MM.1S (cell line): ENCODE results near the gene PTPRG.
A peak's percentile ranks its signal among the peaks of the same experiment; 100 is the strongest.

Experiments
- DNase-seq: peaks from one replicate; pipeline ENCODE4 v3.0.0-alpha.2; 2015
- H2AFZ ChIP-seq: fragments of 300-600 bp; sonication (generic); 2 replicates; pipeline ENCODE4 v1.6.0; 2016; ENCODE audit warnings: antibody characterized with exemption, low read length
- H3F3A ChIP-seq: fragments of 300-600 bp; sonication (generic); 2 replicates; pipeline ENCODE4 v1.6.1; 2016; ENCODE audit warnings: mild to moderate bottlenecking, antibody characterized with exemption, low read length, moderate library complexity, mixed read lengths; ENCODE audit not compliant: insufficient read depth
- H3K27ac ChIP-seq: fragments of 300-600 bp; sonication (generic); 2 replicates; pipeline ENCODE4 v1.5.1; 2016; ENCODE audit warnings: mild to moderate bottlenecking, low read length
- H3K27me3 ChIP-seq: fragments of 300-600 bp; sonication (generic); replicated peaks from 2 replicates; pipeline ENCODE4 v1.6.0; 2016; ENCODE audit warnings: low read length; ENCODE audit not compliant: insufficient read depth
- H3K36me3 ChIP-seq: fragments of 300-600 bp; sonication (generic); replicated peaks from 2 replicates; pipeline ENCODE4 v1.6.1; 2016; ENCODE audit warnings: mild to moderate bottlenecking, low read length, mixed read lengths; ENCODE audit not compliant: insufficient read depth
- H3K4me1 ChIP-seq: fragments of 300-600 bp; sonication (generic); 2 replicates; pipeline ENCODE4 v1.6.1; 2016; ENCODE audit warnings: low read length, mixed read lengths
- H3K4me2 ChIP-seq: fragments of 300-600 bp; sonication (generic); 2 replicates; pipeline ENCODE4 v1.6.0; 2016; ENCODE audit warnings: low read depth, low read length
- H3K4me3 ChIP-seq: fragments of 300-600 bp; sonication (generic); 2 replicates; pipeline ENCODE4 v1.5.1; 2016; ENCODE audit warnings: low read length, mixed read lengths
- H3K79me2 ChIP-seq: fragments of 300-600 bp; sonication (generic); 2 replicates; pipeline ENCODE4 v1.6.1; 2016; ENCODE audit warnings: mixed run types, low read length, mixed read lengths
- H3K9ac ChIP-seq: fragments of 300-600 bp; sonication (generic); 2 replicates; pipeline ENCODE4 v1.6.1; 2016; ENCODE audit warnings: low read length, mixed read lengths
- H3K9me2 ChIP-seq: fragments of 300-600 bp; sonication (generic); replicated peaks from 2 replicates; pipeline ENCODE4 v1.6.1; 2016; ENCODE audit warnings: mild to moderate bottlenecking, low read length, mixed read lengths; ENCODE audit not compliant: insufficient read depth
- H3K9me3 ChIP-seq: fragments of 300-600 bp; sonication (generic); replicated peaks from 2 replicates; pipeline ENCODE4 v1.6.1; 2016; ENCODE audit warnings: mild to moderate bottlenecking, low read length, mixed read lengths; ENCODE audit not compliant: insufficient read depth
- H4K20me1 ChIP-seq: fragments of 300-600 bp; sonication (generic); 2 replicates; pipeline ENCODE4 v1.6.1; 2016; ENCODE audit warnings: mild to moderate bottlenecking, low read length, moderate library complexity, mixed read lengths; ENCODE audit not compliant: insufficient read depth
- CTCF ChIP-seq: fragments of 300-600 bp; sonication (generic); IDR thresholded peaks from 2 replicates; pipeline ENCODE4 v1.5.1; 2016; ENCODE audit warnings: antibody characterized with exemption, low read length, mixed read lengths
- EZH2 ChIP-seq: fragments of 300-600 bp; sonication (generic); optimal IDR thresholded peaks from 2 replicates; pipeline ENCODE3; 2017; ENCODE audit warnings: low read depth, mild to moderate bottlenecking, antibody characterized with exemption, low read length, mixed read lengths
- EZH2phosphoT487 ChIP-seq: fragments of 300-600 bp; sonication (generic); IDR thresholded peaks from 2 replicates; pipeline ENCODE4 v1.6.1; 2018; ENCODE audit warnings: antibody characterized with exemption, low read length

The PTPRG gene

GRCh38 chr3:61866153-61866542 is 304.8 kb downstream of the PTPRG start:
- no peaks in the 10 kb centered on the region for H3K27me3 ChIP-seq
- no peaks in the 10 kb centered on the region for H3F3A ChIP-seq
- H3K4me1 ChIP-seq: peaks cover 3% of the 10 kb centered on the region; the same call in 1 of the 2 replicates
- no peaks in the 10 kb centered on the region for H3K9me2 ChIP-seq
- no peak overlapping the region for H3K4me2 ChIP-seq
- peaks cover 4% of the 10 kb centered on the region; the same call in 1 of the 2 replicates for H3K79me2 ChIP-seq
- H3K9me3 ChIP-seq: no peaks in the 10 kb centered on the region
- no peaks in the 10 kb centered on the region for H3K36me3 ChIP-seq
- no peak overlapping the region for H3K27ac ChIP-seq
- no peak for TF ChIP-seq CTCF
- H3K9ac ChIP-seq: no peak overlapping the region
- DNase-seq: no peak
- H2AFZ ChIP-seq: no peak overlapping the region
- H4K20me1 ChIP-seq: no peaks in the 10 kb centered on the region
- no peak overlapping the region for H3K4me3 ChIP-seq

DNA sequence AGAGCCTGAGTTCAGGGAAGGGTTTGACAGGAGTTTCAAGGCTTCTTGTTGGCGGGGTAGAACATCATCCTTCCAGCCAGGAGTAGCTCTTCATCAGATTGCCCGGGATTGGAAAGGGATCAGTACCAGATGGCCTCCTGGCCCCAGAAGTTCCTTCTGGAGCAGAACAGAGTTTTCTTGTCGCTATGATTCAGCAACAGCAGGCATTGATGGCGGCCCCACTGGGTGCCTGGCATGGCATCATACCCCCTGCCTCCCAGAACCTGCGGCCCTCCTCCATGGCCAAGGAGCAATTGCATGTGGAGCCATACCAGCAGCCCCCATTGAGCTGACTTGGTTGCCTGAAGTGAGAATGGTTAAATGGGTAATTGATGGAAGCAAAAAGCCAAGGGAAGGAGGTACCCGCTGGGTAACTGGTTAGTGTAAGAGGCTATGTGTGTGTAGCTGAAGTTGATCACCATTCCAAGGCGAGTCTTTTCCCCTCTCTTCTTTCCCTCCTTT is 305.6 kb downstream of the PTPRG start:
- Histone ChIP-seq H4K20me1 (no peaks in the 10 kb centered on the region), H3K79me2 (peaks cover 4% of the 10 kb centered on the region; the same call in 1 of the 2 replicates)

GRCh38 chr3:61868499-61868898 is 307.1 kb downstream of the PTPRG start:
- Histone ChIP-seq H3K36me3 (no peaks in the 10 kb centered on the region), H3K9ac (no peak overlapping the region), H3K79me2 (peaks cover 4% of the 10 kb centered on the region), H3K27ac (no peak overlapping the region), H3K4me1 (peaks cover 3% of the 10 kb centered on the region; the same call in 1 of the 2 replicates), H3K4me2 (no peak overlapping the region), H3K27me3 (no peaks in the 10 kb centered on the region), H2AFZ (no peak overlapping the region), H3K9me2 (no peaks in the 10 kb centered on the region), H4K20me1 (no peaks in the 10 kb centered on the region), H3K9me3 (no peaks in the 10 kb centered on the region), H3K4me3 (no peak overlapping the region), H3F3A (no peaks in the 10 kb centered on the region)
- DNase-seq: peak; percentile 30
- TF ChIP-seq EZH2: no peak
- TF ChIP-seq EZH2phosphoT487: no peak
- no peak for TF ChIP-seq CTCF

More for the DNA sequence above, 305.6 kb downstream of the PTPRG start:
- H3K27ac ChIP-seq: no peak overlapping the region
- H3K4me2 ChIP-seq: no peak overlapping the region
- no peak for DNase-seq
- H3K4me1 ChIP-seq: peaks cover 3% of the 10 kb centered on the region; the same call in 1 of the 2 replicates
- H3K4me3 ChIP-seq: no peak overlapping the region
- no peak overlapping the region for H3K9ac ChIP-seq
- TF ChIP-seq EZH2phosphoT487 (no peak), CTCF (no peak), EZH2 (no peak)
- H3K36me3 ChIP-seq: no peaks in the 10 kb centered on the region
- no peaks in the 10 kb centered on the region for H3F3A ChIP-seq
- no peaks in the 10 kb centered on the region for H3K9me3 ChIP-seq
- H3K27me3 ChIP-seq: no peaks in the 10 kb centered on the region
- H3K9me2 ChIP-seq: no peaks in the 10 kb centered on the region
- no peak overlapping the region for H2AFZ ChIP-seq

DNA sequence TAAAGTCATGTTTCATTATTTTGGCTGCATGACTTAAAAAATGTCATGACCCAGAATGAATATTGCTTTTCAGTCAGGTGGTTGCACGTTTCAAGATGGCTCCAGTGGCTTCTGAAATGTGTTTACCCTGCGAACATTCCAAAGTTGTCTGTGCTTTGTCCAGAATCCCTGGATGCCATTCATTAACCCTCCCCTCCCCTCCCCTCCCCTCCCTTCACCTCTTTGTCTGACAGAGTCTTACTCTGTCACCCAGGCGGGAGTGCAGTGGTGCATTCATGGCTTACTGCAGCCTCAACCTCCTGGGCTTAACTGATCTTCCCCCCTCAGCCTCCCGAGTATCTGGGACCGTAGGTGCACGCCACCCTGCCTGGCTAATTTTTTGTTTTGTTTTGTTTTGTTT is 308.0 kb downstream of the PTPRG start:
- peaks cover 12% of the 10 kb centered on the region for H3K79me2 ChIP-seq
- no peak overlapping the region for H2AFZ ChIP-seq
- no peaks in the 10 kb centered on the region for H3K9me3 ChIP-seq
- H3F3A ChIP-seq: no peaks in the 10 kb centered on the region
- H3K4me1 ChIP-seq: peaks cover 8% of the 10 kb centered on the region
- H3K36me3 ChIP-seq: no peaks in the 10 kb centered on the region
- H3K4me2 ChIP-seq: no peak overlapping the region
- H3K4me3 ChIP-seq: no peak overlapping the region
- H3K27me3 ChIP-seq: no peaks in the 10 kb centered on the region
- H3K9me2 ChIP-seq: no peaks in the 10 kb centered on the region
- no peaks in the 10 kb centered on the region for H4K20me1 ChIP-seq
- TF ChIP-seq CTCF (no peak), EZH2phosphoT487 (no peak), EZH2 (no peak)
- H3K27ac ChIP-seq: no peak overlapping the region
- H3K9ac ChIP-seq: no peak overlapping the region
- no peak for DNase-seq
